BJ (cell line): ENCODE data around the gene SCP2. TPM values are rescaled to one million over a fixed set of nuclear protein-coding genes. Genes with fewer than 3 reads are reported as not detected.

ENCODE experiments used
- CTCF ChIA-PET: fragments of 350-600 bp; formaldehyde crosslinking; extraction: SDS; loops from one replicate; lab custom pipeline; 2021; ENCODE audit warnings: antibody characterized with exemption, inconsistent platforms; lab: Yijun Ruan, JAX
- POLR2A ChIA-PET: fragments of 300-600 bp; sonication (Branson Sonifier 250); formaldehyde crosslinking; extraction: SDS; loops from one replicate; lab custom pipeline; 2021; ENCODE audit warnings: antibody characterized with exemption; lab: Charles Lee
- DNase-seq: peaks from one replicate; pipeline ENCODE4 v3.0.0-alpha.2; 2011; ENCODE audit warnings: low read depth
- H3K27me3 ChIP-seq: 2 replicates; pipeline ENCODE4 v1.6.0; 2011; ENCODE audit warnings: low read length; ENCODE audit not compliant: control insufficient read depth, insufficient read depth
- H3K36me3 ChIP-seq: 2 replicates; pipeline ENCODE4 v1.5.1; 2011; ENCODE audit warnings: low read length; ENCODE audit not compliant: control insufficient read depth, insufficient read depth
- H3K4me3 ChIP-seq: 2 replicates; pipeline ENCODE4 v1.5.1; 2011; ENCODE audit warnings: low read depth, mild to moderate bottlenecking, control low read depth, low read length
- CTCF ChIP-seq: IDR thresholded peaks from 2 replicates; pipeline ENCODE4 v1.5.1; 2011; ENCODE audit warnings: low read depth, mild to moderate bottlenecking, control low read depth, inconsistent platforms, low read length, moderate library complexity; ENCODE audit not compliant: insufficient read depth
- polyA plus RNA-seq: library from polyadenylated mRNA; depleted of rRNA; stranded (reverse); fragments of >200 nt; gene quantifications from 2 replicates; pipeline ENCODE4 v1.2.3, GENCODE V29; 2011; rRNA removed
- small RNA-seq: library from RNA; depleted of rRNA; stranded (forward); fragments of <200 nt; gene quantifications from one replicate; pipeline ENCODE3, GENCODE V24; 2012; ENCODE audit warnings: low replicate concordance, low read depth; ENCODE audit not compliant: insufficient read length

SCP2 gene
- polyA plus RNA-seq, 1 experiment, result 50.0 TPM

DNA sequence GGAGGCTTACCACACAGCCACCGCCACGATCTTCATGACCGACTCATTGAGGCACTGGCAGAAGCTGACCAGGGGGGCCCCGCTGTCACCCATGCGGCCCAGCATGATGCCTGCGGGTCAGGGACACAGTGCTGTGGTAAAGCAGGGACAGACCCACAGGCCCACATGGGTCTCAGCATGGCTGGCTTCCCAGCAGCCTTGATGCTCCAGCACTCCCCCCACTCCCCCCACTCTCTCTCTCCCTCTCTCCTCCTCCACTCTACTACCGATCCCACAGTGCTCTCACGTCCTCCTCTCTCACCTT is 166.3 kb downstream of the SCP2 start:
- ChIA-PET CTCF (interaction anchor here (1.2 to 1.6 kb wide), 2 partner anchors 9 to 79 kb away, joined by 3 read pairs; no protein-coding TSS in a partner anchor), POLR2A (interaction anchor here (0.9 kb wide), 1 partner anchor 26 kb away, joined by 7 read pairs; no protein-coding TSS in a partner anchor)
- H3K36me3 ChIP-seq, result peaks cover 2% of the 10 kb centered on the region
- H3K4me3 ChIP-seq, result no peak overlapping the region
- H3K27me3 ChIP-seq, result no peaks in the 10 kb centered on the region
- DNase-seq, result no peak
- TF ChIP-seq CTCF, result no peak

DNA sequence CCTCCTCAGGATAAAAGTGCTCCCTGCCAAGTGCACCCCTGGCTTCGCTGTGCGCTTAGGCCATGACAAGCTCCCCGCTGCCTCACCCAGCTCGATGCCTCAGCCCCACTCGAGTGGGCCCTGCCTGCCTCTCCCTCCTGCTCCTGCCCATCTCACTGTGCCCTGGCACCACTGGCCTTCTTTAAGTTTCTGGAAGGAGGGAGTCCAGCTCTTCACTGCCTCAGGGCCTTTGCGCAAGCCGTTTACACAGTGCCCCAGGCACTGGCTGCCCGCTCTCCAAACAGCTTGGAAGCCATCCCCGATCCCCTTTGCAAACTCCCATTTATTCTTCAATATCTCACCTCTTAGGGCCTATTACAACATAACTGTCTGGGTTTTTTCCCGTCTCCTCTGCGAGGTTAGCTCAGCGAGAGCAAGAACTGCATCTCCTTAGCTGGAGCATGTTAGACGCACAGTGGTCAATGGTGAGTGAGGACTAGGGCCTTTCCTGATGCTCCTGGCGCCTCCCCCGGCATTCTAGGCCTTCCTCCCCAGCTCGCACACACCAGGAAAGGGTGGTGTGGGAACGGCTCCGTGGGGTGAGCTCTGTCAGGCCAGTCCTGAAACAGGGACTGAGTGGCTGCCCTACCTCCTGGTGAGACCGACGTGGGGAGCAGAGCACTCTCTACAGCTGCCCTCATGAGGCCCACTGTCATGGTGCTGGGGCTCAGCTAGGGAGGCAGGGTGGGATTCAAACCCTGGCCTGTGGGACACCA is 166.9 kb downstream of the SCP2 start:
- no peak for DNase-seq
- H3K27me3 ChIP-seq, result no peaks in the 10 kb centered on the region
- CTCF ChIA-PET, result interaction anchor here (1.6 kb wide), 1 partner anchor 78 kb away, joined by 3 read pairs; no protein-coding TSS in a partner anchor
- no peak overlapping the region for H3K4me3 ChIP-seq
- no peak for TF ChIP-seq CTCF
- H3K36me3 ChIP-seq, result peaks cover under 1% of the 10 kb centered on the region; the same call in 1 of the 2 replicates
- POLR2A ChIA-PET, result interaction anchor here (0.9 kb wide), 1 partner anchor 26 kb away, joined by 7 read pairs; no protein-coding TSS in a partner anchor

DNA sequence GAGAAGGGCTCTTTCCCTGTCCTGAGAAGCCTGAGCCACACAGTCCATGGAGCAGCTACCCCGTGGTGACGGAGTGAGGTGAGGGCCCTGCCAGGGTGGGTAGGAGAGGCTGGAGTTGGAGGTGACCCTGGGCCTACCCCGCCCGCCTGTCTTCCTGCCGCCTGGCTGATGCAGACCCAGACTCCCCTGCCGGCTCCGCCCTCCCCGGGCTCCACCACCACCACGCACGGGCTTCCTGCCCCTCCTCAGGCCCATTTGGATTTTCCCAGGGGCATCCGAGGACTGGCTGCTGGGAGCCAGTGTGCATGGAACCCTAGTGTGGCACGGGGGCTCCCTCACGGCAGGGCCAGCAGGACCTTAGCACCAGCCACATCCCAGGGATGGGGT is 167.4 kb downstream of the SCP2 start:
- no peaks in the 10 kb centered on the region for H3K27me3 ChIP-seq
- POLR2A ChIA-PET, result no interaction called here

More for the DNA sequence above, 167.4 kb downstream of the SCP2 start:
- TF ChIP-seq CTCF, result no peak
- Histone ChIP-seq H3K4me3 (no peak overlapping the region), H3K36me3 (no peaks in the 10 kb centered on the region)
- no peak for DNase-seq
- CTCF ChIA-PET, result no interaction called here

Small RNA genes lying within 50 kb of the gene (small RNA-seq; reads per million reads assigned to genes)
- gene AC099677.1, result not detected
- not detected for gene AC099677.2
- gene HIGD1AP11, result not detected
- gene MIR1273F, result not detected
- not detected for gene MIR1273G
- gene MIR5095, result not detected

Other genes with a start within 250 kb of the SCP2 start
- gene COA7, start 228.9 kb upstream of the SCP2 start, polyA plus RNA-seq, result 9.9 and 14.4 TPM in 2 replicates
- gene ZYG11B, start 200.8 kb upstream of the SCP2 start, polyA plus RNA-seq, result 19.0 and 26.8 TPM in 2 replicates
- gene ZYG11A, start 84.5 kb upstream of the SCP2 start, polyA plus RNA-seq, result 0.94 and 1.3 TPM in 2 replicates
- gene ECHDC2, start 5.5 kb upstream of the SCP2 start, polyA plus RNA-seq, result 50.2 and 77.8 TPM in 2 replicates
- 54.5 and 107 TPM in 2 replicates for gene PODN, start 134.9 kb downstream of the SCP2 start, polyA plus RNA-seq
- gene SLC1A7, start 215.4 kb downstream of the SCP2 start, polyA plus RNA-seq, result 0.20 and 0.63 TPM in 2 replicates